Measurements from ENCODE around the gene TRIP6.

DNA sequence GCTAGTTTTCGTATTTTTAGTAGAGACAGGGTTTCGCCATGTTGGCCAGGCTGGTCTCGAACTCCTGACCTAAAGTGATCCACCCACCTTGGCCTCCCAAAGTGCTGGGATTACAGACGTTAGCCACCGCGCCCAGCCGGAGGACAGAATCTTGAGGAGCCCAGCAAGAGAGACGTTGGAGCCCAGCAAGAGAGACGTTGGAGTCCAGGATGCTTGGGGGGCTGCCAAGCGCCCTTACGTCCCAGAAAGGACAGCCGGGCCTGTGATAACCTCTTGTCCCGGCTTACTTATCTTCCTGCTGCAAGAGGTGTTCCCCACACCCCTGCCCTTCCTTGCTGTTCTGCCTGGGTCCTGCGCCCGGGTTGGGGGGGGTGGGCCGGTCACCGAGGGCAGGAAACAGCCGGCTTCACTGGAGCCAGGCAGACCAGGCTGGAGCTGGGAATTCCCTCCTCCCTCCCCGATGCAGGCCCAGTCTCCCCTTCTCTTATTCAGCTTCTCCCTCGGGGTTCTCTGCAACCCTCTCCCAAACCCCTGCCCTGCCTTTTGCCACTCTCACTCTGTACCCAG, 38.0 kb upstream of the TRIP6 start:
- no peak for TF ChIP-seq SP1 (IDR thresholded peaks at IDR 0.05)
- no peak for TF ChIP-seq FOXK2 (IDR thresholded peaks at IDR 0.05)
- TF ChIP-seq FOXA1 (IDR thresholded peaks at IDR 0.05) = no peak
- no peak for TF ChIP-seq SUZ12 (IDR thresholded peaks at IDR 0.05)
- no peak for TF ChIP-seq ELF4 (IDR thresholded peaks at IDR 0.05)
- TF ChIP-seq ARNT (IDR thresholded peaks at IDR 0.05) = no peak

Data from HEK293T (cell line).